OCI-LY7 (cell line): ENCODE data around the gene ABI2. TPM values are rescaled to one million over a fixed set of nuclear protein-coding genes. Genes with fewer than 3 reads are reported as not detected.
A peak's percentile ranks its signal among the peaks of the same experiment; 100 is the strongest.
"Not testable (repeated sequence)": the region's sequence is repeated elsewhere in the genome, so short reads cannot be mapped to it uniquely, and the experiment has no call there.

Source experiments
- BruUV-seq: library from RNA; stranded (reverse); fragments of 400-500 nt; replicated peaks from 2 replicates; lab custom pipeline; 2021; lab: Mats Ljungman, UMichigan
- CTCF ChIA-PET: fragments of 300-600 bp; sonication (Branson Sonifier 250); formaldehyde crosslinking; loops from one replicate; lab custom pipeline; 2022; ENCODE audit warnings: antibody characterized with exemption; ENCODE audit not compliant: unreplicated experiment; lab: Charles Lee
- POLR2A ChIA-PET: fragments of 300-600 bp; sonication (Branson Sonifier 250); formaldehyde crosslinking; loops from one replicate; lab custom pipeline; 2022; ENCODE audit warnings: antibody characterized with exemption; lab: Charles Lee
- DNase-seq: peaks from one replicate; pipeline ENCODE4 v3.0.0-alpha.2; 2015; ENCODE audit warnings: low spot score
- H2AFZ ChIP-seq: fragments of 200-600 bp; sonication (generic), shearing (Covaris generic); 2 replicates; pipeline ENCODE4 v1.6.1; 2014; ENCODE audit warnings: mild to moderate bottlenecking, antibody characterized with exemption, low read length, moderate library complexity
- H3K27ac ChIP-seq: fragments of 200-600 bp; sonication (generic); 2 replicates; pipeline ENCODE4 v1.5.1; 2014; ENCODE audit warnings: mixed run types, low read depth, mild to moderate bottlenecking, moderate library complexity, low read length, inconsistent platforms; ENCODE audit not compliant: poor library complexity, severe bottlenecking
- H3K36me3 ChIP-seq: fragments of 200-600 bp; sonication (generic); 2 replicates; pipeline ENCODE4 v1.6.1; 2014; ENCODE audit warnings: mild to moderate bottlenecking, antibody characterized with exemption, low read length, moderate library complexity, mixed read lengths; ENCODE audit not compliant: insufficient read depth
- H3K4me1 ChIP-seq: fragments of 200-600 bp; sonication (generic); 2 replicates; pipeline ENCODE4 v1.5.1; 2014; ENCODE audit warnings: mild to moderate bottlenecking, low read length; ENCODE audit not compliant: insufficient read depth, poor library complexity, severe bottlenecking
- H3K4me2 ChIP-seq: fragments of 200-600 bp; sonication (generic); 2 replicates; pipeline ENCODE4 v1.6.1; 2014; ENCODE audit warnings: mild to moderate bottlenecking, low read length
- H3K4me3 ChIP-seq: fragments of 200-600 bp; sonication (generic); 2 replicates; pipeline ENCODE4 v1.5.1; 2014; ENCODE audit warnings: mild to moderate bottlenecking, low read depth, low read length; ENCODE audit not compliant: poor library complexity, severe bottlenecking
- H3K79me2 ChIP-seq: fragments of 200-600 bp; sonication (generic); 2 replicates; pipeline ENCODE4 v1.6.1; 2016; ENCODE audit warnings: low read depth, mild to moderate bottlenecking, low read length, moderate library complexity, mixed read lengths; ENCODE audit not compliant: insufficient read depth
- H3K9me2 ChIP-seq: fragments of 200-600 bp; sonication (generic); 2 replicates; pipeline ENCODE4 v1.6.1; 2016; ENCODE audit warnings: mild to moderate bottlenecking, low read length, mixed read lengths; ENCODE audit not compliant: insufficient read depth
- H3K9me3 ChIP-seq: fragments of 200-600 bp; sonication (generic); 2 replicates; pipeline ENCODE4 v1.6.1; 2014; ENCODE audit warnings: mild to moderate bottlenecking, mixed run types, low read length, mixed read lengths
- H4K20me1 ChIP-seq: fragments of 200-600 bp; sonication (generic); 2 replicates; pipeline ENCODE4 v1.6.1; 2014; ENCODE audit warnings: mild to moderate bottlenecking, antibody characterized with exemption, low read length, moderate library complexity, mixed read lengths; ENCODE audit not compliant: insufficient read depth
- CTCF ChIP-seq: fragments of 200-600 bp; sonication (generic); conservative IDR thresholded peaks from 2 replicates; pipeline ENCODE4 v1.5.1; 2014; ENCODE audit warnings: mild to moderate bottlenecking, antibody characterized with exemption, low read length, moderate library complexity, mixed read lengths
- EZH2phosphoT487 ChIP-seq: fragments of 200-600 bp; sonication (generic); IDR thresholded peaks from 2 replicates; pipeline ENCODE4 v1.6.1; 2018; ENCODE audit warnings: low read depth, borderline replicate concordance, mild to moderate bottlenecking, mixed run types, antibody characterized with exemption, low read length, moderate library complexity, mixed read lengths
- intact Hi-C: fragments of 100-400 bp; cut with micrococcal nuclease; formaldehyde crosslinking; loops from one replicate; pipeline ENCODE4 v1.10.0; 2022; ENCODE audit not compliant: unreplicated experiment
- total RNA-seq, 2 experiments: library from RNA; depleted of rRNA in 1 of 2; stranded (reverse); fragments of >200 nt in 1 of 2; shearing (Covaris generic) in 1 of 2; gene quantifications; 2 replicates each; pipeline ENCODE4 v1.2.3, GENCODE V29; 2014 to 2022

ABI2 gene
- total RNA-seq, 2 experiments from 2014 or later, result 37.9 to 64.6 TPM

- Histone ChIP-seq H3K4me1 (no peaks in the 10 kb centered on the region), H4K20me1 (no peaks in the 10 kb centered on the region), H3K4me2 (no peak overlapping the region), H3K79me2 (peaks cover 8% of the 10 kb centered on the region), H2AFZ (no peak overlapping the region), H3K4me3 (no peak overlapping the region), H3K36me3 (peaks cover 30% of the 10 kb centered on the region), H3K9me2 (no peaks in the 10 kb centered on the region), H3K9me3 (no peaks in the 10 kb centered on the region), H3K27ac (no peak overlapping the region)
- no peak for DNase-seq
- BruUV-seq, result no TSS peak
- intact Hi-C loops, result loop anchor here (2.0 kb wide), 1 partner anchor 20 kb away; no protein-coding TSS in a partner anchor
- ChIA-PET CTCF (interaction anchor here (1.1 kb wide), 1 partner anchor 434 kb away, joined by 3 read pairs; no protein-coding TSS in a partner anchor), POLR2A (no interaction called here)
- TF ChIP-seq CTCF (no peak), EZH2phosphoT487 (no peak)
Observed at GRCh38 chr2:203366639-203367466, 38.7 kb downstream of the ABI2 start.

- H3K9me2 ChIP-seq, BruUV-seq, DNase-seq, H3K4me1 ChIP-seq, H3K4me3 ChIP-seq, POLR2A ChIA-PET, H3K4me2 ChIP-seq, H3K79me2 ChIP-seq, H3K27ac ChIP-seq, H2AFZ ChIP-seq, H4K20me1 ChIP-seq, H3K9me3 ChIP-seq, intact Hi-C loops, CTCF ChIA-PET: not testable (repeated sequence)
- H3K36me3 ChIP-seq, result peaks cover 19% of the 10 kb centered on the region
Observed at GRCh38 chr2:203372706-203373105, 44.5 kb downstream of the ABI2 start.

GRCh38 chr2:203376173-203376572 lies 48.0 kb downstream of the ABI2 start:
- Histone ChIP-seq H3K27ac (no peak overlapping the region), H2AFZ (no peak overlapping the region), H3K79me2 (no peaks in the 10 kb centered on the region), H3K36me3 (peaks cover 10% of the 10 kb centered on the region), H3K4me1 (no peaks in the 10 kb centered on the region), H3K4me2 (no peak overlapping the region), H4K20me1 (no peaks in the 10 kb centered on the region; the same call in 1 of the 2 replicates), H3K9me2 (no peaks in the 10 kb centered on the region), H3K4me3 (no peak overlapping the region), H3K9me3 (no peaks in the 10 kb centered on the region)
- BruUV-seq, result no TSS peak
- CTCF ChIA-PET, result no interaction called here
- TF ChIP-seq CTCF, result peak; percentile 57
- no peak for TF ChIP-seq EZH2phosphoT487
- DNase-seq, result no peak
- intact Hi-C loops, result no loop called here
- POLR2A ChIA-PET, result interaction anchor here (0.8 to 1.0 kb wide), 2 partner anchors 124 to 405 kb away, joined by 3 to 4 read pairs; no protein-coding TSS in a partner anchor
